Fibroblast of villous mesenchyme (primary cell): ENCODE results near the gene BRCA2. TPM values are rescaled to one million over a fixed set of nuclear protein-coding genes. Genes with fewer than 3 reads are reported as not detected.
A peak's percentile ranks its signal among the peaks of the same experiment; 100 is the strongest.
"Not testable (repeated sequence)": the region's sequence is repeated elsewhere in the genome, so short reads cannot be mapped to it uniquely, and the experiment has no call there.

ENCODE experiments used
- DNase-seq: peaks from one replicate; pipeline ENCODE4 v3.0.0-alpha.2; 2010; ENCODE audit warnings: low read depth
- H3K4me3 ChIP-seq: 2 replicates; pipeline ENCODE4 v1.5.1; 2011; ENCODE audit warnings: low read depth, mild to moderate bottlenecking, low read length
- CTCF ChIP-seq: IDR thresholded peaks from 2 replicates; pipeline ENCODE4 v1.5.1; 2012; ENCODE audit warnings: low read depth, mild to moderate bottlenecking, low read length; ENCODE audit not compliant: insufficient read depth
- total RNA-seq: library from RNA; depleted of rRNA; stranded (reverse); fragments of >200 nt; gene quantifications from 2 replicates; pipeline ENCODE4 v1.2.3, GENCODE V29; 2012

Gene BRCA2
- total RNA-seq, 1 donor: 10.4 TPM

GRCh38 chr13:32320528-32320927 is 5.2 kb downstream of the BRCA2 start:
- no peak overlapping the region for H3K4me3 ChIP-seq
- no peak for DNase-seq
- no peak for TF ChIP-seq CTCF

- no peak overlapping the region for H3K4me3 ChIP-seq
- DNase-seq: peak; percentile 25
- TF ChIP-seq CTCF: no peak
Measured at GRCh38 chr13:32323912-32324311, 8.6 kb downstream of the BRCA2 start.

GRCh38 chr13:32330441-32330840 is 15.1 kb downstream of the BRCA2 start:
- no peak overlapping the region for H3K4me3 ChIP-seq
- DNase-seq: peak; percentile 87
- TF ChIP-seq CTCF: no peak

- no peak for TF ChIP-seq CTCF
- DNase-seq: peak; percentile 66
- H3K4me3 ChIP-seq: no peak overlapping the region
Measured at GRCh38 chr13:32334671-32335070, 19.4 kb downstream of the BRCA2 start.

GRCh38 chr13:32340914-32341313 is 25.6 kb downstream of the BRCA2 start:
- no peak for TF ChIP-seq CTCF
- H3K4me3 ChIP-seq: no peak overlapping the region
- no peak for DNase-seq

GRCh38 chr13:32347651-32348050 is 32.3 kb downstream of the BRCA2 start:
- TF ChIP-seq CTCF: no peak
- DNase-seq: no peak
- H3K4me3 ChIP-seq: no peak overlapping the region

- H3K4me3 ChIP-seq, DNase-seq: not testable (repeated sequence)
Measured at GRCh38 chr13:32350839-32351441, 35.6 kb downstream of the BRCA2 start.

GRCh38 chr13:32354040-32354439 is 38.7 kb downstream of the BRCA2 start:
- H3K4me3 ChIP-seq: no peak overlapping the region
- no peak for DNase-seq
- TF ChIP-seq CTCF: no peak

GRCh38 chr13:32355935-32356334 is 40.6 kb downstream of the BRCA2 start:
- not testable (repeated sequence) for H3K4me3 ChIP-seq, DNase-seq
